ENCODE data around the gene ERAS.
"Not testable (repeated sequence)": the region's sequence is repeated elsewhere in the genome, so short reads cannot be mapped to it uniquely, and the experiment has no call there.

- TF ChIP-seq CTCF (IDR thresholded peaks at IDR 0.05 in 2 of 3, conservative IDR thresholded peaks at IDR 0.05 in 1 of 3; ENCODE audit: borderline replicate concordance in 1 of 3, insufficient read depth in 1 of 3, low read depth in 2 of 3, low read length in 2 of 3); CEBPB (IDR thresholded peaks at IDR 0.05; ENCODE audit: low read depth); REST (IDR thresholded peaks at IDR 0.05; ENCODE audit: low read depth); EZH2 (IDR thresholded peaks at IDR 0.05); POLR2A (IDR thresholded peaks at IDR 0.05; ENCODE audit: borderline replicate concordance, extremely low read depth, insufficient read depth, insufficient read length); YY1 (IDR thresholded peaks at IDR 0.05; ENCODE audit: extremely low read depth, insufficient replicate concordance, low read depth, low read length); SIN3A (IDR thresholded peaks at IDR 0.05; ENCODE audit: low read depth); SP1 (IDR thresholded peaks at IDR 0.05; ENCODE audit: low read depth); ZNF274 (IDR thresholded peaks at IDR 0.05; ENCODE audit: low read depth, low read length); MAX (IDR thresholded peaks at IDR 0.05): not testable (repeated sequence)
These were observed 45.7 kb downstream of the ERAS start for GRCh38 chrX:48872017-48872416.

All from HCT116 (cell line).